K562 (cell line): Measurements from ENCODE around the gene DAAM1. TPM values are rescaled to one million over a fixed set of nuclear protein-coding genes. Genes with fewer than 3 reads are reported as not detected.

ENCODE experiments used
- ATAC-seq: fragments of 200-7000 bp; cut with Tn5 transposase; 3 replicates; pipeline ENCODE4 v1.9.1; 2020; ENCODE audit warnings: moderate library complexity
- BruUV-seq: library from RNA; stranded (reverse); fragments of 400-500 nt; replicated peaks from 2 replicates; lab custom pipeline; 2021; lab: Mats Ljungman, UMichigan
- CTCF ChIA-PET: fragments of 300-600 bp; formaldehyde crosslinking; extraction: SDS; loops from one replicate; lab custom pipeline; 2021; ENCODE audit warnings: low intra/inter-chr PET ratio; lab: Yijun Ruan, JAX
- POLR2A ChIA-PET: fragments of 300-600, 350-650 bp; sonication (Branson Sonifier 250); formaldehyde crosslinking; extraction: SDS; loops from one replicate; lab custom pipeline; 2021; ENCODE audit warnings: antibody characterized with exemption, inconsistent platforms; lab: Yijun Ruan, JAX
- DNase-seq, 4 experiments: peaks; one replicate each; pipeline versions ENCODE4 v3.0.0 to v3.0.0-alpha.2; 2011 to 2018; ENCODE audit warnings: low spot score in 3 of 4, mixed read lengths in 3 of 4; ENCODE audit errors: extremely low read depth in 1 of 4
- FAIRE-seq: peaks from 2 replicates; lab custom pipeline; 2011; peaks lifted over from hg19 to GRCh38; lab: Jason Lieb, UNC
- H2AFZ ChIP-seq: 2 replicates; pipeline ENCODE4 v1.6.0; 2011; ENCODE audit warnings: low read depth, low read length, control low read depth, inconsistent platforms
- H3K27ac ChIP-seq: fragments of 200-600 bp; 3 replicates; pipeline ENCODE4 v1.8.0; 2011; ENCODE audit warnings: low read depth, mild to moderate bottlenecking, control low read depth, inconsistent platforms, low read length, moderate library complexity, mixed read lengths; ENCODE audit errors: extremely low read depth
- H3K27me3 ChIP-seq, 2 experiments: fragments of 300-600 bp in 1 of 2; 2 replicates in 1 of 2; 3 replicates in 1 of 2; pipeline versions ENCODE4 v1.6.0 to v1.8.0; 2011; ENCODE audit warnings: inconsistent platforms in 2 of 2, low read length in 2 of 2, mild to moderate bottlenecking in 1 of 2, mixed read lengths in 1 of 2, moderate library complexity in 1 of 2; ENCODE audit not compliant: control insufficient read depth in 2 of 2, insufficient read depth in 2 of 2
- H3K36me3 ChIP-seq: fragments of 300-600 bp; 3 replicates; pipeline ENCODE4 v1.8.0; 2011; ENCODE audit warnings: mild to moderate bottlenecking, low read length, inconsistent platforms; ENCODE audit not compliant: control insufficient read depth, insufficient read depth
- H3K4me1 ChIP-seq, 2 experiments: fragments of 200-600 bp in 1 of 2; replicated peaks in 1 of 2; 2 replicates in 1 of 2; 3 replicates in 1 of 2; pipeline versions ENCODE4 v1.5.1 to v1.8.0; 2011; ENCODE audit warnings: inconsistent platforms in 2 of 2, low read length in 2 of 2, mild to moderate bottlenecking in 1 of 2, mixed read lengths in 1 of 2, moderate library complexity in 1 of 2; ENCODE audit not compliant: control insufficient read depth in 2 of 2, insufficient read depth in 2 of 2
- H3K4me2 ChIP-seq: 2 replicates; pipeline ENCODE4 v1.6.1; 2011; ENCODE audit warnings: low read length, control low read depth, inconsistent platforms, mixed read lengths; ENCODE audit not compliant: insufficient read depth
- H3K4me3 ChIP-seq: fragments of 200-600 bp; sonication (generic), shearing (Covaris generic); 2 replicates; pipeline ENCODE4 v1.5.1; 2016; ENCODE audit warnings: control low read depth, inconsistent platforms
- H3K79me2 ChIP-seq: fragments of 200-600 bp; 3 replicates; pipeline ENCODE4 v1.8.0; 2011; ENCODE audit warnings: low read length, inconsistent platforms; ENCODE audit not compliant: control insufficient read depth, insufficient read depth
- H3K9ac ChIP-seq, 2 experiments: 2 replicates each; pipeline versions ENCODE4 v1.6.0 to v1.6.1; 2011; ENCODE audit warnings: low read depth in 2 of 2, low read length in 2 of 2, control low read depth in 1 of 2, inconsistent platforms in 1 of 2, mild to moderate bottlenecking in 1 of 2, mixed read lengths in 1 of 2; ENCODE audit not compliant: insufficient read depth in 1 of 2
- H3K9me1 ChIP-seq: one replicate; pipeline ENCODE4 v1.6.0; 2011; ENCODE audit warnings: inconsistent platforms, mild to moderate bottlenecking, low read length, moderate library complexity; ENCODE audit not compliant: control insufficient read depth, insufficient read depth
- H3K9me3 ChIP-seq: replicated peaks from 2 replicates; pipeline ENCODE4 v1.5.1; 2011; ENCODE audit warnings: low read depth, low read length, inconsistent platforms; ENCODE audit not compliant: control insufficient read depth, insufficient read depth
- H4K20me1 ChIP-seq: replicated peaks from 2 replicates; pipeline ENCODE4 v1.6.1; 2011; ENCODE audit warnings: low read length, inconsistent platforms, mixed read lengths; ENCODE audit not compliant: control insufficient read depth, insufficient read depth
- FOS ChIP-seq: IDR thresholded peaks from 3 replicates; pipeline ENCODE4 v1.6.1; 2011; ENCODE audit not compliant: insufficient read length; ENCODE audit errors: extremely low read depth
- TRIM24 ChIP-seq, 2 experiments: fragments of 450-650 bp; IDR thresholded peaks; 2 replicates each; pipeline ENCODE4 v1.6.1; 2016
- XRCC4 ChIP-seq: IDR thresholded peaks from one replicate; pipeline ENCODE4 v1.6.1; 2011; ENCODE audit not compliant: insufficient read depth, insufficient read length; ENCODE audit errors: extremely low read depth
- ZNF143 ChIP-seq: sonication (generic); formaldehyde crosslinking; IDR thresholded peaks from 2 replicates; pipeline ENCODE4 v1.9.0; 2022; ENCODE audit warnings: mild to moderate bottlenecking, missing genetic modification reagents
- ZNF165 ChIP-seq: fragments of 250-450 bp; sonication (Bioruptor Pico); IDR thresholded peaks from 2 replicates; pipeline ENCODE4 v1.4.0; 2020; ENCODE audit warnings: borderline replicate concordance
- ZNF282 ChIP-seq: sonication (generic); formaldehyde crosslinking; IDR thresholded peaks from 2 replicates; pipeline ENCODE4 v1.8.1; 2023; ENCODE audit warnings: missing genetic modification reagents
- ZNF707 ChIP-seq: fragments of 250-450 bp; sonication (Bioruptor Pico); conservative IDR thresholded peaks from 2 replicates; pipeline ENCODE4 v1.8.0; 2022; ENCODE audit warnings: inconsistent platforms, mild to moderate bottlenecking, moderate library complexity
- WGBS: fragments of 100-300 bp; shearing (Covaris generic); methylation state at CpG from one replicate; pipeline ENCODE4 v1.1.6; 2016; ENCODE audit warnings: low coverage, mixed read lengths; ENCODE audit not compliant: insufficient coverage; ENCODE audit errors: missing lambda C conversion rate; 5-methylcytosine and 5-hydroxymethylcytosine counted together
- in situ Hi-C: fragments of 300-500 bp; cut with MboI; formaldehyde crosslinking; loops from 4 replicates; pipeline ENCODE4 v1.15.0; 2018; ENCODE audit warnings: inconsistent platforms, mixed read lengths
- intact Hi-C: fragments of 100-400 bp; cut with micrococcal nuclease; formaldehyde crosslinking; loops from 2 replicates; pipeline ENCODE4 v1.14.2; 2022
- polyA plus RNA-seq, 8 experiments: library from polyadenylated mRNA; depleted of rRNA in 4 of 8; stranded (reverse) in 5 of 8; unstranded in 3 of 8; fragments of >200 nt; fragmentation: Nextera tagmentation in 2 of 8; fragmentation: Illumina TruSeq in 1 of 8; extraction: Ambion mirVana in 2 of 8; extraction: Trizol in 1 of 8; gene quantifications; 2 replicates each; pipeline versions ENCODE4 v1.2.1 to v1.2.3, GENCODE V29; 2011 to 2014; ENCODE audit warnings: inconsistent platforms in 1 of 8, missing spikeins in 1 of 8
- total RNA-seq, 7 experiments: library from RNA; depleted of rRNA in 6 of 7; stranded (reverse); fragments of >200 nt in 6 of 7; fragmentation: Illumina TruSeq in 2 of 7; extraction: Trizol in 2 of 7; gene quantifications; 2 replicates each; pipeline versions ENCODE4 v1.2.1 to v1.2.3, GENCODE V29; 2011 to 2021; ENCODE audit warnings: low replicate concordance in 1 of 7
- TF ChIP-seq, protein P1 (sequence below): sonication (generic); formaldehyde crosslinking; IDR thresholded peaks from 2 replicates; pipeline ENCODE4 v1.8.0; 2022; ENCODE audit warnings: mild to moderate bottlenecking, missing genetic modification reagents

DAAM1 gene
- total and polyA plus RNA-seq, 9 of the 15 experiments (the other 6 are each of a cell fraction or from before 2014, with no cell fraction given), result 3.6 to 11.6 (median 6.7) TPM

DNA sequence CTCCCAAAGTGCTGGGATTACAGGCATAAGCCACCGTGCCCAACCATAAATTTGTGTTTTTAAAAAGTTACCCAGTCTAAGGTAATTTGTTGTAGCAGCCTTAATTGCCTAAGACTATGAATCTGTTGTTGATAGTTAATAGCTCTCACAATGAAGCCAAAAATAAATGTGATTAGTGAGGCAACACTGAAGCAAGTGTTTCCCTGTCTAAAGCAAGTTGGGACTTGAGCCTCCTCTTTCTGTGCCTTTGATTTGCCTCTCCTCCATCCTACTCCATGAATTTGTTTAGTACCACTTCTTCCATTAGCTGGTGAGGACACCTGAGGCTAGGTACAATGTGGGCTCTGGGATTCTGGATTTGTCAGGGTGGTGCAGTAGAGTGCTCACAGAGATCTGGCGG lies 36.8 kb downstream of the DAAM1 start (continued):
- TF ChIP-seq ZNF707 (no peak), ZNF165 (CRISPR knock-in tag) (no peak), ZNF282 (no peak), FOS (no peak), ZNF143 (CRISPR knock-in tag) (no peak), TRIM24 (IDR thresholded peaks at IDR 0.05) (no peak)
- TF ChIP-seq, protein P1, sequence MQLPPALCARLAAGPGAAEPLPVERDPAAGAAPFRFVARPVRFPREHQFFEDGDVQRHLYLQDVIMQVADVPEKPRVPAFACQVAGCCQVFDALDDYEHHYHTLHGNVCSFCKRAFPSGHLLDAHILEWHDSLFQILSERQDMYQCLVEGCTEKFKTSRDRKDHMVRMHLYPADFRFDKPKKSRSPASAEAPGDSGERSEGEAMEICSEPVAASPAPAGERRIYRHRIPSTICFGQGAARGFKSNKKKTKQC (CRISPR knock-in tag), result no peak

DNA sequence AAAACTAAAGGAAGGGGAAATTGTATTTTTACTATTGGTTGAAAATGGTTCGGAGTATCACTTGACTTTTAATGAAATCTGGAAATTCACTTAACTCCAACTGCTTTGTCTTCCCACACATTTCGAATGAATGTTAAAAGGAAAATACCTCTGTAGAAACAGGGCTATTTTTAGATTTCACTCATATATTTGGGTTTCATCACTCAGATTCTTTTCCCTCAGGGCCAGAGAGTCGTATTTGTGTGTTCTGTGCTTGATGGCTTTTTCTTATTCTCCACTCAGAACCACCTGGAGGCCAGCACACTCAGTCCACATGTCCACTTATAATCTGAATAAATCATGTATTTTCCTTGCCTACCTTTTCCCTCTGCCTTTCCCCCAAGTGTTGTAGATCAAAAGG lies 40.0 kb downstream of the DAAM1 start:
- intact Hi-C loops, result no loop called here
- POLR2A ChIA-PET, result no interaction called here
- no peak for TF ChIP-seq XRCC4
- TF ChIP-seq, all 486 proteins: peak for 0

More for the DNA sequence above, 40.0 kb downstream of the DAAM1 start:
- BruUV-seq, result no TSS peak
- DNase-seq (no peak), FAIRE-seq (no peak), ATAC-seq (no peak)
- H3K9ac ChIP-seq, result no peak overlapping the region
- CTCF ChIA-PET, result no interaction called here
- H3K4me3 ChIP-seq, result no peak overlapping the region
- H3K27me3 ChIP-seq, result no peaks in the 10 kb centered on the region
- no peaks in the 10 kb centered on the region for H3K9me1 ChIP-seq
- H3K4me1 ChIP-seq, result no peaks in the 10 kb centered on the region
- no peak overlapping the region for H2AFZ ChIP-seq
- no peaks in the 10 kb centered on the region for H3K36me3 ChIP-seq
- H3K4me2 ChIP-seq, result no peak overlapping the region
- H3K27ac ChIP-seq, result no peak overlapping the region
- 31% methylated on average over 3 of the region's 3 CpGs for WGBS
- peaks cover 13% of the 10 kb centered on the region for H4K20me1 ChIP-seq
- no peaks in the 10 kb centered on the region for H3K79me2 ChIP-seq
- in situ Hi-C loops, result no loop called here
- no peaks in the 10 kb centered on the region for H3K9me3 ChIP-seq
